Measurements from ENCODE around the gene SHC2.
"Not testable (repeated sequence)": the region's sequence is repeated elsewhere in the genome, so short reads cannot be mapped to it uniquely, and the experiment has no call there.

Gene SHC2

GRCh38 chr19:406971-407510, 53.8 kb downstream of the SHC2 start:
- no peak for DNase-seq (ENCODE audit: low read depth)

GRCh38 chr19:406135-406781, 54.6 kb downstream of the SHC2 start:
- DNase-seq (ENCODE audit: low read depth), result no peak

GRCh38 chr19:405121-405965, 55.5 kb downstream of the SHC2 start:
- DNase-seq (ENCODE audit: low read depth), result no peak

GRCh38 chr19:403221-404027, 57.4 kb downstream of the SHC2 start:
- DNase-seq (ENCODE audit: low read depth), result no peak

- DNase-seq (ENCODE audit: low read depth), result no peak
Observed at GRCh38 chr19:402786-403185, 58.0 kb downstream of the SHC2 start.

GRCh38 chr19:401866-402511, 58.8 kb downstream of the SHC2 start:
- DNase-seq (ENCODE audit: low read depth), result no peak

GRCh38 chr19:400976-401865, 59.6 kb downstream of the SHC2 start:
- no peak for DNase-seq (ENCODE audit: low read depth)

- DNase-seq (ENCODE audit: low read depth), result no peak
Observed at GRCh38 chr19:399370-399769, 61.5 kb downstream of the SHC2 start.

- DNase-seq (ENCODE audit: low read depth), result no peak
Observed at GRCh38 chr19:398719-399118, 62.1 kb downstream of the SHC2 start.

- no peak for DNase-seq (ENCODE audit: low read depth)
Observed at GRCh38 chr19:397941-398706, 62.7 kb downstream of the SHC2 start.

GRCh38 chr19:397321-397720, 63.5 kb downstream of the SHC2 start:
- no peak for DNase-seq (ENCODE audit: low read depth)

- DNase-seq (ENCODE audit: low read depth), result no peak
Observed at GRCh38 chr19:395467-395866, 65.4 kb downstream of the SHC2 start.

- not testable (repeated sequence) for DNase-seq (ENCODE audit: low read depth)
Observed at GRCh38 chr19:394857-395256, 66.0 kb downstream of the SHC2 start.

- DNase-seq (ENCODE audit: low read depth), result not testable (repeated sequence)
Observed at GRCh38 chr19:393560-393959, 67.3 kb downstream of the SHC2 start.

GRCh38 chr19:392375-392970, 68.4 kb downstream of the SHC2 start:
- DNase-seq (ENCODE audit: low read depth), result no peak

- no peak for DNase-seq (ENCODE audit: low read depth)
Observed at GRCh38 chr19:391726-392374, 69.0 kb downstream of the SHC2 start.

- DNase-seq (ENCODE audit: low read depth), result no peak
Observed at GRCh38 chr19:391207-391557, 69.7 kb downstream of the SHC2 start.

- DNase-seq (ENCODE audit: low read depth), result no peak
Observed at GRCh38 chr19:390386-391206, 70.2 kb downstream of the SHC2 start.

GRCh38 chr19:389935-390289, 70.9 kb downstream of the SHC2 start:
- no peak for DNase-seq (ENCODE audit: low read depth)

Data from T-helper 22 cell (primary cell).